HepG2 (cell line): Measurements from ENCODE around the gene ENTPD2. TPM values are rescaled to one million over a fixed set of nuclear protein-coding genes. Genes with fewer than 3 reads are reported as not detected.

ENCODE experiments used
- ATAC-seq: fragments of 200-7000 bp; cut with Tn5 transposase; 3 replicates; pipeline ENCODE4 v1.9.1; 2020; ENCODE audit warnings: mild to moderate bottlenecking, moderate library complexity
- BruUV-seq: library from RNA; stranded (reverse); fragments of 400-500 nt; replicated peaks from 2 replicates; lab custom pipeline; 2021; lab: Mats Ljungman, UMichigan
- CTCF ChIA-PET: fragments of 300-600 bp; formaldehyde crosslinking; extraction: SDS; loops from one replicate; lab custom pipeline; 2021; ENCODE audit warnings: low total read pairs, inconsistent platforms, low intra/inter-chr PET ratio; lab: Yijun Ruan, JAX
- POLR2A ChIA-PET: fragments of 350-600 bp; sonication (Branson Sonifier 250); formaldehyde crosslinking; loops from one replicate; lab custom pipeline; 2020; ENCODE audit warnings: antibody characterized with exemption, inconsistent platforms; lab: Yijun Ruan, JAX
- DNase-seq: peaks from one replicate; pipeline ENCODE4 v3.0.0-alpha.2; 2015; ENCODE audit warnings: low spot score
- FAIRE-seq: peaks from 3 replicates; lab custom pipeline; 2011; peaks lifted over from hg19 to GRCh38; lab: Jason Lieb, UNC
- H2AFZ ChIP-seq: one replicate; pipeline ENCODE4 v1.6.1; 2011; ENCODE audit warnings: low read length, inconsistent platforms
- H3K27ac ChIP-seq: fragments of 300-600 bp; 3 replicates; pipeline ENCODE4 v1.8.0; 2011; ENCODE audit warnings: mixed run types, mild to moderate bottlenecking, mixed read lengths, low read length, inconsistent platforms; ENCODE audit not compliant: insufficient read depth; ENCODE audit errors: extremely low read length
- H3K27me3 ChIP-seq, 2 experiments: fragments of 200-600 bp in 1 of 2; 2 replicates in 1 of 2; 3 replicates in 1 of 2; pipeline versions ENCODE4 v1.6.0 to v1.8.0; 2011; ENCODE audit warnings: low read length in 2 of 2, mild to moderate bottlenecking in 2 of 2, moderate library complexity in 2 of 2, inconsistent platforms in 1 of 2; ENCODE audit not compliant: insufficient read depth in 2 of 2, control insufficient read depth in 1 of 2
- H3K36me3 ChIP-seq, 2 experiments: fragments of 200-600 bp in 1 of 2; replicated peaks in 1 of 2; 2 replicates in 1 of 2; 3 replicates in 1 of 2; pipeline versions ENCODE4 v1.5.1 to v1.8.0; 2011; ENCODE audit warnings: low read length in 2 of 2, inconsistent platforms in 1 of 2; ENCODE audit not compliant: insufficient read depth in 2 of 2, control insufficient read depth in 1 of 2
- H3K4me1 ChIP-seq: 2 replicates; pipeline ENCODE4 v1.5.1; 2012; ENCODE audit warnings: low read length, inconsistent platforms; ENCODE audit not compliant: insufficient read depth
- H3K4me2 ChIP-seq: 2 replicates; pipeline ENCODE4 v1.6.0; 2011; ENCODE audit warnings: low read depth, low read length, inconsistent platforms
- H3K4me3 ChIP-seq, 3 experiments: fragments of 200-600 bp in 1 of 3; sonication (generic), shearing (Covaris generic) in 1 of 3; replicated peaks in 1 of 3; 2 replicates each; pipeline ENCODE4 v1.5.1; 2011 to 2016; ENCODE audit warnings: low read length in 3 of 3, inconsistent platforms in 2 of 3, low read depth in 2 of 3, mild to moderate bottlenecking in 2 of 3, control low read depth in 1 of 3, mixed read lengths in 1 of 3; ENCODE audit not compliant: insufficient read depth in 1 of 3
- H3K79me2 ChIP-seq: one replicate; pipeline ENCODE4 v1.6.1; 2011; ENCODE audit warnings: low read length, inconsistent platforms; ENCODE audit not compliant: insufficient read depth
- H3K9ac ChIP-seq: 2 replicates; pipeline ENCODE4 v1.6.0; 2011; ENCODE audit warnings: mild to moderate bottlenecking, low read depth, low read length, inconsistent platforms; ENCODE audit not compliant: insufficient read depth
- H3K9me3 ChIP-seq: 2 replicates; pipeline ENCODE4 v1.5.1; 2012; ENCODE audit warnings: mild to moderate bottlenecking, low read length
- H4K20me1 ChIP-seq: 2 replicates; pipeline ENCODE4 v1.6.0; 2011; ENCODE audit warnings: inconsistent platforms, mild to moderate bottlenecking, low read length, moderate library complexity; ENCODE audit not compliant: insufficient read depth
- ARID5B ChIP-seq: IDR thresholded peaks from 2 replicates; pipeline ENCODE4 v1.4.0; 2020; ENCODE audit warnings: mild to moderate bottlenecking, missing genetic modification reagents
- DR1 ChIP-seq: sonication (generic); formaldehyde crosslinking; IDR thresholded peaks from 2 replicates; pipeline ENCODE4 v1.8.0; 2021; ENCODE audit warnings: mild to moderate bottlenecking, missing genetic modification reagents, inconsistent platforms
- GATAD2A ChIP-seq: IDR thresholded peaks from 2 replicates; pipeline ENCODE4 v1.6.1; 2016
- MED8 ChIP-seq: sonication (generic); formaldehyde crosslinking; IDR thresholded peaks from 2 replicates; pipeline ENCODE4 v1.8.1; 2023; ENCODE audit warnings: mild to moderate bottlenecking, missing genetic modification reagents; ENCODE audit not compliant: insufficient replicate concordance
- U2AF1 ChIP-seq: fragments of 200-400 bp; formaldehyde crosslinking; optimal IDR thresholded peaks from 2 replicates; pipeline ENCODE3; 2017; ENCODE audit warnings: mild to moderate bottlenecking, low read depth, low read length
- ZFP90 ChIP-seq: sonication (generic); formaldehyde crosslinking; IDR thresholded peaks from 2 replicates; pipeline ENCODE4 v1.8.0; 2022; ENCODE audit warnings: missing genetic modification reagents, mild to moderate bottlenecking, inconsistent platforms, borderline replicate concordance
- ZNF512B ChIP-seq: sonication (generic); formaldehyde crosslinking; IDR thresholded peaks from 2 replicates; pipeline ENCODE4 v1.5.1; 2020; ENCODE audit warnings: missing genetic modification reagents, mild to moderate bottlenecking, borderline replicate concordance
- ZNF619 ChIP-seq: sonication (generic); formaldehyde crosslinking; IDR thresholded peaks from 2 replicates; pipeline ENCODE4 v1.4.0; 2020; ENCODE audit warnings: mild to moderate bottlenecking, missing genetic modification reagents
- ZSCAN9 ChIP-seq: IDR thresholded peaks from 2 replicates; pipeline ENCODE4 v1.6.1; 2016; ENCODE audit warnings: borderline replicate concordance
- WGBS: methylation state at CpG from one replicate; pipeline ENCODE4 v1.1.6; 2017; ENCODE audit warnings: low lambda C conversion rate; 5-methylcytosine and 5-hydroxymethylcytosine counted together
- in situ Hi-C: cut with HindIII; loops from 2 replicates; pipeline ENCODE4 v1.10.0; 2017; ENCODE audit warnings: low pct_unique_long_range_greater_than_20kb; ENCODE audit not compliant: extremely low pct_ligation_motif_present
- intact Hi-C: fragments of 100-400 bp; cut with micrococcal nuclease; formaldehyde crosslinking; loops from one replicate; pipeline ENCODE4 v1.10.0; 2022; ENCODE audit not compliant: unreplicated experiment
- polyA plus RNA-seq, 8 experiments: library from polyadenylated mRNA; depleted of rRNA in 3 of 8; stranded (reverse) in 7 of 8; unstranded in 1 of 8; fragments of >200 nt; fragmentation: Illumina TruSeq in 4 of 8; extraction: Trizol in 4 of 8; gene quantifications; 2 replicates each; pipeline versions ENCODE4 v1.2.1 to v1.2.3, GENCODE V29; 2011 to 2016; ENCODE audit warnings: low read depth in 4 of 8, missing spikeins in 1 of 8, mixed read lengths in 1 of 8; ENCODE audit not compliant: insufficient read depth in 1 of 8
- total RNA-seq, 5 experiments: library from RNA; depleted of rRNA; stranded (reverse); fragments of >200 nt; fragmentation: Illumina TruSeq; extraction: Trizol; gene quantifications; 2 replicates each; pipeline ENCODE4 v1.2.3, GENCODE V29; 2016; ENCODE audit warnings: low read depth in 1 of 5

ENTPD2 gene
- total and polyA plus RNA-seq, 2 of the 13 experiments (the other 11 are each of a cell fraction or from before 2014, with no cell fraction given) = 0.95 to 3.2 TPM

- POLR2A ChIA-PET = no interaction called here
- 91% methylated on average over 4 of the region's 36 CpGs for WGBS
- Histone ChIP-seq H3K4me1 (no peaks in the 10 kb centered on the region), H3K27ac (no peak overlapping the region), H3K9ac (no peak overlapping the region), H3K79me2 (no peaks in the 10 kb centered on the region), H3K4me3 (no peak overlapping the region), H3K27me3 (no peaks in the 10 kb centered on the region), H2AFZ (no peak overlapping the region), H4K20me1 (no peaks in the 10 kb centered on the region), H3K4me2 (no peak overlapping the region), H3K36me3 (peaks cover 1 to 2% of the 10 kb centered on the region in 2 experiments; a peak in 1 of 5 replicates), H3K9me3 (no peaks in the 10 kb centered on the region)
- TF ChIP-seq MED8 (CRISPR knock-in tag) = no peak
- no peak for TF ChIP-seq ZNF512B (CRISPR knock-in tag)
- BruUV-seq = no TSS peak
- intact Hi-C loops (no loop called here), in situ Hi-C loops (no loop called here)
- ATAC-seq (no peak), FAIRE-seq (no peak), DNase-seq (no peak)
- CTCF ChIA-PET = no interaction called here
Observed at GRCh38 chr9:137014776-137015539, 38.9 kb downstream of the ENTPD2 start.

GRCh38 chr9:137014166-137014565, 39.7 kb downstream of the ENTPD2 start:
- no peak overlapping the region for H3K27ac ChIP-seq
- ChIA-PET CTCF (no interaction called here), POLR2A (no interaction called here)
- no peaks in the 10 kb centered on the region for H3K9me3 ChIP-seq
- H3K36me3 ChIP-seq = peaks cover 1 to 2% of the 10 kb centered on the region in 2 experiments; a peak in 1 of 5 replicates
- no TSS peak for BruUV-seq
- WGBS = 91% methylated on average over 12 of the region's 23 CpGs
- no peak for ATAC-seq
- H3K27me3 ChIP-seq = no peaks in the 10 kb centered on the region
- no peak for DNase-seq
- no peak for FAIRE-seq
- intact Hi-C loops = no loop called here
- no peaks in the 10 kb centered on the region for H4K20me1 ChIP-seq
- no peaks in the 10 kb centered on the region for H3K4me1 ChIP-seq
- H2AFZ ChIP-seq = no peak overlapping the region
- no peak overlapping the region for H3K4me3 ChIP-seq
- H3K4me2 ChIP-seq = no peak overlapping the region
- H3K79me2 ChIP-seq = no peaks in the 10 kb centered on the region
- no peak overlapping the region for H3K9ac ChIP-seq
- in situ Hi-C loops = no loop called here
- TF ChIP-seq GATAD2A (CRISPR knock-in tag) = no peak
- TF ChIP-seq ZNF619 (CRISPR knock-in tag) = no peak
- TF ChIP-seq U2AF1 = no peak
- TF ChIP-seq ARID5B (CRISPR knock-in tag) = no peak
- no peak for TF ChIP-seq DR1 (CRISPR knock-in tag)
- TF ChIP-seq ZFP90 (CRISPR knock-in tag) = no peak
- TF ChIP-seq ZSCAN9 (CRISPR knock-in tag) = no peak
